Activated naive CD8-positive, alpha-beta T cell treated with anti-CD3 and anti-CD28 coated beads, Interleukin-2, amount 50 U/mL, for 16 hours (primary cell): ENCODE data around the gene PTCHD4.

Source experiments
- DNase-seq: peaks from one replicate; pipeline ENCODE4 v3.0.0-alpha.2; 2020; ENCODE audit warnings: low read depth, low spot score

Gene PTCHD4

DNA sequence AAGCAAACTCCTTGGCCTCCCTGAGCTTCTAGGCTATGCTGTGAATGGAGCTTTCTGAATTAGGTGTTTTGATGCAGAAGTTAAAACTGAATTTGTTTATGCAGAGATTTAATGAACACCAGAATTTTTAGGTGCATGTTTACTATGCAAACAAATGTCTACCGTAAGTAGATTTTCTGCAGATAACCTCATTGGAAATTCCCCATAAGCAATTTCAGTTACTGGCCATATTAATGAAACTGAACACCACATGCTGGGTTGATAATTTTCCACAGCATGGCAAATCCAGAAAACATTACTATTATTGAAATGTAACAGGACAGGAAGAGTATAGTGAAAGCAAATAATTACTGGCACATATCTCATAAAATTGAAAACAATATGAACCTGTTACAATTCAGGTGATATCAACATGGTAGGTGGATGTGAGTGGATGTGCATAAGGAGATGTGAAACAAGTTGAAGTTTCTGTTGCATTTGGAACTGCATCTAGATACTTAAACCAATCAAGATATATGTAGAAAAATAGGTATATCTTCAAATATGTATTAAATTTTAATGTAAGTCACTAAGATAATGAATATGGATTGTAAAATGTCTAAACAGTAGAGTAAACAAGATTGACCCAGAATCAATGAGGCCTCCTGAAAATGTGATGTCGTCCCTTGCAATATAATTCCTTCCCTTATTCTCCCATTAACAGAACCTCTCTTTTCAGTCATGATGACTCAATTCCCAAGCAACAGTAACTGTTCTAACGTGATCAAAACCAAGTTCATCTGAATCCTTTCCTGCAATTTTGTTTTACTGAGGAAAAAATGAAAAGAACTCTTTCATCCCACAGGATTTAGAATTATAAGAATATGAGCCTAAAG is 11.0 kb downstream of the PTCHD4 start:
- DNase-seq: no peak

DNA sequence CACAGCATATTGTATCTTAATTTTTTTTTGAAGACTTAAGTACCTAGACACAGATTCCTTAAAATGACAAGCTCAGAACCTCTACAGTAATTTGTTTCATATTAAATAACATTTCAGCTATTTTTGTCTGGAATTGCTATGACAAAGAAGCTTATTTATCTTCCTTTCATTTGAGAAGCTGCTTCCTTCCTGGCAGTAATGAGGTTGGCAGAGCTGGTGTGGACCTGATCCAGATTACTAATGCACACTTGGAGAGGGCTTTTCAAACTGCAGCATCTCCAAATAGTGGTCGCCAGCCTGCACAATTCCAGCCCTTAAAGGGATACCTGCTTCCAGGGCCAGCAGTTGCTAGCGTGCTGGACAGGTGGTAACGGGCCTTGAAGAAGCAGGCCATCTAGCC is 12.1 kb downstream of the PTCHD4 start:
- DNase-seq: no peak

DNA sequence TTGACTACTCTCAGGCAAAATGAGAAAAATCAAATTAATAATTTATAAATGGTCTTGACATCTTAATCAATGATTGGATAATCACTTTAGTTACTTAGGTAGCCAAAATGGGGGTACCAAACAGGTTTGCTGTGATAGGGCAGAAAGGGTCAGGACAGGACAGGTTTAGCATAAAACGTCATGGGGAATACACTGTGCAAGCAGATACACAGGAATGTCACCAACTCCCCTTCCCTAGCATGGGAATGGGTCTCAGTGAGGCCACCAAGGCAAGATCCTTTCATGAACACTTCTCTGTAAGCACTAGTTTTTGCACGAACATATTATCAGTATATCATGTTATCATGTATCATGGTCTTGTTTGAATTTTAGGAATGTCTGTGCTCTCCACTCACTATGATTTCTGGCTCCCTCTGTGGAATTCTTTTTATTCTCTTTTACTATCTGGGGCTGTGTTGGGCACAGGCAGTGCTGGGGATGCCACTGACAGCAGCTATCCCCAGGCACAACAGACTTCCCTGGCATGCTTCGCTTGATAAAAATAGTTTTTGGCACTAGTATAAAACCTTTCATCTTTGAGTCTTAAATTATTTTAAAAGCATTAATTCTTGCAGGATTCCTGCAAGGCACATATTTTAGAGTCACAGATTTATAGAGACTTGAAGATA is 18.3 kb downstream of the PTCHD4 start:
- no peak for DNase-seq

DNA sequence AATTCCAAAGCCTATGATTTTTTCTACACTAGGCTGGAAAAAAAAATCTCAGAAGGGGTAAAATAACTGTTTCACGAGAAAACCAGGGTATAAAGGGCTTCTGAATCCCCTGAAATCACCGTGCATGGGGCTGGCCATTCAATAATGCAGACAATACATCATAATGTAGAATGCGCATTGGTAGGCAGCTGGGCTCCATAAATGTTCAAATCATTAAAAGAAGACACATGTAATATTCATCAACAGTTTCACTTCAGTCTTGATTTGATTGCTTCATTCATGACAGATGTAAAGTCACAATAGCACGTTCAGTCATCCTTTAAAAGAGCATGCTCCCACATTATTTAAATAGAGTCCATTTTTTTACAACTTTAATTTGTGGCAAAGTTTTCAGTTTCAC is 20.5 kb downstream of the PTCHD4 start:
- DNase-seq: no peak

GRCh38 chr6:48087448-48087847 is 23.5 kb downstream of the PTCHD4 start:
- DNase-seq: no peak

DNA sequence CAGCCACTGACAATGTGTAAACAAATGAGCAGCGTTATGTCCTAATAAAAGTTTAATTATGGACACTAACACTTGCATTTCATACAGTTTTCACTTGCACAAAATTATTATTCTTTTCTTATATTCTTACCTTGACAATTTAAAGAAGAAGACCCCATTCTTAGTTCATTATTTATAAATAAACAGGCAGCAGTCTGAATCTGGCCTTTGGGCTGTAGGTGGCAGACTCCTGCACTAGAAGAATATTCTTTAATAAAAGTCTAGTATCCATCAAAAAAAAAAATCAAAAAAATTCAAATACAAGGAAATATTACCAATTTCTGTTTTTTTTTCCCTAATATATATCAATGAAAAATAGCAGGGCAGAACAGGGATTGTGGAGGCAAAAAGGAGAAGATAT is 24.8 kb downstream of the PTCHD4 start:
- no peak for DNase-seq

DNA sequence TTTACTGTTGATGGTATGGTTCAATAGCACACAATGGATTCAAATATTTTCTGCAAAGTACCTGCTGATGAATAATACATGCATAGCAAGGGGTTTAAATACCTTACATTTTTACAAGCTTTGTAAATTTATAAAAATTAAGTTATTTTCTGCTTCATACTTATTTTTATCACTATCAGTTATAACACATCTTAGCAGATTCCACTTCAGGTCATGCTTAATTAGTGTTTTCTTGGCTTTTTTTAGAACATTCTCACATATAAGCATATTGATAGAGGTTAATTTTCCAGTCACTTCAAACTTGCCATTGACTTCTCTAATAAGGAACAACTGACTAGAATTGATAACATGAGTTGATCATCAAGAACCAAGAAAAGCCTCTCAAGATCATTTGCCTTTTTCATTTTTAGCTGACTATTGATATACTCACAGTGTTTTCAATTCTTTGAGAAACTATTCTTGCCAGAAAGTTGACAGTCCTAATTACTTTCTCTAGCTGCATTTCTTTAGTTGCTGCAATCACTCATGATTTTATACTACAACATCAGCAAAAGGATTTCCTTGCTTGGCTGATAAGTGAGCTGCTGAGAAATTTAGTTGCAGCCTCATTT is 25.8 kb downstream of the PTCHD4 start:
- DNase-seq: no peak

GRCh38 chr6:48084201-48084600 is 26.8 kb downstream of the PTCHD4 start:
- DNase-seq: no peak

- no peak for DNase-seq
Measured at GRCh38 chr6:48080227-48081009, 30.6 kb downstream of the PTCHD4 start.

DNA sequence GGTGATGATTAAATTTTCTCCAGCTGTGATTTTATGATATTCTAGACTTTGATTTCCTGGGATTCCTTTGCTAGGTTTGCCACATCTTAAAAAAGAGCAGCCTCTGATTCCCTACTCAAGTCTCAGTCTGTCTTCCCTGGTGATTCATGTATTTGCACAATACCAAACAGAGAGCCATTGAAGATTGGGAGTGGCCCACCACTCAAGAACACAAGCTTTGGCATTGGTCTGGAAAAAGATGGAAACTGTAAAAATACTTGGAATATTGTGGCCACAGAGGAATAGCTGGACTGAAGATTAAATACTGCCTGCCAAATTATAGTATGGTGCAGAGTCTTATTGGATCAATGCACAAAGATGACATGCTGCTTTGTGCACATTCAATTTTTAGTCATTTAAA is 32.9 kb downstream of the PTCHD4 start:
- no peak for DNase-seq

- DNase-seq: no peak
Measured at GRCh38 chr6:48075181-48075580, 35.8 kb downstream of the PTCHD4 start.

GRCh38 chr6:48073976-48074767 is 36.8 kb downstream of the PTCHD4 start:
- DNase-seq: no peak

- DNase-seq: no peak
Measured at GRCh38 chr6:48071833-48072232, 39.2 kb downstream of the PTCHD4 start.

GRCh38 chr6:48069280-48069679 is 41.7 kb downstream of the PTCHD4 start:
- DNase-seq: no peak

DNA sequence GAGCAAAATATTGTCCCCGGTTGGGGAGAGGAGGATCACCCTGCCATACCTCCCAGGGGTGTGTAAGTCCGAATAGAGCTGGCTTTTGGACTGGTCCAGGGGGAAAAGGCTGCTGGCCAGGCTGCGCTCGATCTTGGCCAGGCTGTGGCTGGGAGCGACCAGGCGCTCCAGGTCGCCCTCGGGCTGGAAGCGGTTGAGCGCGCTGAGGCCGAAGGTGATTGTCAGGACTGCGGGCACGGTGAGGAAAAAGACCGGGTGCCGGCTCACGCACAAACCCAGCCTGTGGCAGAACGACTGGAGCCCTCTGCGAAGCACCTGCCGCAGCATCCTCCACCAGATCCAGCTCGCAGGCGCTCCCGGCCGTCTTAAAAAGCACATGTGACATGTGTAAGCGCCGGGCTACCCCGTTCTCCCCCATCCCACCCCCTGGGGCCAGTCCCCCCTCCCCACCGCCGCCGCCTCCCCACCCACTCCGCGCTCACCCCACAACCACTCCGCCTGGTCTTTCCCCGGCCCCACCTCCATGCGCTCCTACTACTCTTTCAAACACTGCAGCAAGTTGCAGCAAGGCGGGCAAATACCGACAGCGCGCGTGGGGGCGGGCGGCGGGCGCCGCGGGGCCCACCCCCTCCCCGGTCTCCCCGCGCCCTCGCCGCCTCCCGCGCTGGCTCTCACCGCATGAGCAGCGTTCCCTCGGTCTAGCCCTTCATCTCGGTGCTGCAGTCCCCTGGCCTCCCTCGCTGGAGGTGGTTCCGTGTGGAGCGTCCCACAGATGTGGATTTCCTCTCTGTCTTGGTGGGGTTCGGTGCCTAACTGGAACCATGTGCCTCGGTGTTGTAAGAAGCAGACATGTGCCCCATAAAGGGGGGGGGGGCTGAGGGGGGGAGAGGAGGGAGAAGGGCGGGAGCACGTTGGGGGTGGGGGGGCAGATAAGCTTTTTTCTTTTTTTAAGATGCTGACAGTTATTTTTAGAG is 42.4 kb downstream of the PTCHD4 start:
- no peak for DNase-seq

GRCh38 chr6:48067886-48068277 is 43.1 kb downstream of the PTCHD4 start:
- no peak for DNase-seq

- DNase-seq: no peak
Measured at GRCh38 chr6:48067148-48067712, 43.8 kb downstream of the PTCHD4 start.

DNA sequence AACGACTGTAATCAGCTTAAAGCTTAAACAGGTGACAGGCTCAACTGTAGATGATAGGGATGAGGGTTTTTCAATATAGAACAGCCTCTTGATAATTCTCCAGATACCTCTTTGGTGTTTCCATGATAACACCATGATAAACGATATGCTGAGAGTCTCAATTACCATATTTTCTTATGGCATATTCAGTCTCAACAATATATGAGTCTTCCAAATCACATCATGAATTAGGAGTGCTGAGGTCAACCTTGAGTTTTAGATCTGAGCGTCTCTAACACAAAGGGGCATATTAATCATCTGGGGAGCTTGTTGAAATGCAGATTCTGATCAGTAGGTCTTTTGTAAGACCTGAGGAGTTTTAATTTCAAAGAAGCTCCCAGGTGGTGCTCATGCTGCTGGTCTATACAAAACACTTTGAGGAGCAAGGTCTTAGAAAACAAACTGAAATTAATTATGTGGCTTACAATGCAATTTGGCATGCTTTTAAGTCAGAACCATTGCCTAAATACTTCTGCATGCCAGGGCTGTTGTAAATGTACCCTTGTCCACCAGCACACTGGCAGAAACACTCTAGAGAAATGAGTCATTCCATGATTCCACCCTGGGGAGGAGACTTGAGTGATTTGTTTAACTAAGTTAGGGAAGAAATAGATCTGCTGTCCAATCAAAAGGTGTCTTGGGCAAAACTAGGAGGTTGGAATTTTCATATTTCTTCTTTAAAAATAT is 49.6 kb downstream of the PTCHD4 start:
- DNase-seq: no peak
